HAP-1 (cell line): ENCODE data around the gene KRTAP12-4.
"Not testable (repeated sequence)": the region's sequence is repeated elsewhere in the genome, so short reads cannot be mapped to it uniquely, and the experiment has no call there.

Source experiments
- DNase-seq, 2 experiments: peaks; one replicate each; pipeline ENCODE4 v3.0.0-alpha.2; 2016 to 2020; ENCODE audit warnings: low spot score in 2 of 2
- H3K27me3 ChIP-seq: fragments of 250-450 bp; sonication (Bioruptor Pico); 2 replicates; pipeline ENCODE4 v1.5.1; 2020; ENCODE audit warnings: low read depth, mild to moderate bottlenecking, moderate library complexity
- H3K36me3 ChIP-seq: fragments of 250-450 bp; sonication (Bioruptor Pico); replicated peaks from 2 replicates; pipeline ENCODE4 v1.5.1; 2020; ENCODE audit warnings: mild to moderate bottlenecking
- H3K4me1 ChIP-seq: fragments of 250-450 bp; sonication (Bioruptor Pico); 2 replicates; pipeline ENCODE4 v1.5.1; 2020; ENCODE audit warnings: mild to moderate bottlenecking
- H3K4me3 ChIP-seq: fragments of 250-450 bp; sonication (Bioruptor Pico); 2 replicates; pipeline ENCODE4 v1.5.1; 2020; ENCODE audit warnings: mild to moderate bottlenecking, moderate library complexity
- H3K9me3 ChIP-seq: fragments of 250-450 bp; sonication (Bioruptor Pico); 2 replicates; pipeline ENCODE4 v1.5.1; 2020; ENCODE audit warnings: mild to moderate bottlenecking, moderate library complexity
- in situ Hi-C: fragments of 300-500 bp; cut with MboI; formaldehyde crosslinking; loops from 3 replicates; pipeline ENCODE4 v1.14.3; 2020; ENCODE audit warnings: low sequenced_read_pairs, inconsistent platforms, mixed read lengths

Gene KRTAP12-4

DNA sequence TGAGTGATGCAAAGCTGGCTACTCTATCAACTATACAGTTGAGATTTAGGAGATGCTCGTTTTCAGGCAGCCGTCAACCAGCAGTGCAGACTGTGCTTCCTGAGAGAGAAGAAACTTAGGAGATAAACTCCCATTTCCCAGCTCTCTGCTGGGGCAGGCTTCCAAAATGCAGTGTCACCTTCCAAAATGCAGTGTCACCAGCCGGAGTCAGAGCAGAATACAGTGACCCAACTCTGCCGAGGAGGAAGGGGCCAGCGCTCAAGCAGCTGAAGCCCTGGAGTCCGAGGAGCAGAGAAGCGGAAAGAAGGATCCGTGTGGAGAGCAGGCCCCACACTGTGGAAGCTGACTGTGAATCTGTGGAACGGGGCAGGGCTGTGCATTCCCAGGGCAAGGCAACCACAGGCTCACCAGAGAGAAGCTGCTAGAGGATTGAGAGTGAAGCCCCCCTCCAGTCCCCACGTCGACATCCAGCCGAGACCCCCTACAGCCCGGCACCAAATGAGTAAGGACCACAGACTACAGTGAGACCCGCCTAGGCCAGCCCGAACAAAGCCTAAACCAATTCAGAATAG is 28.2 kb upstream of the KRTAP12-4 start:
- in situ Hi-C loops: no loop called here
- Histone ChIP-seq H3K9me3 (no peaks in the 10 kb centered on the region), H3K27me3 (0 out of 2 replicates have a peak, but pooled peaks cover 4% of the 10 kb centered on the region), H3K4me1 (no peaks in the 10 kb centered on the region), H3K4me3 (no peak overlapping the region), H3K36me3 (no peaks in the 10 kb centered on the region)
- DNase-seq: no peak

- H3K36me3 ChIP-seq: no peaks in the 10 kb centered on the region
- H3K27me3 ChIP-seq: 0 out of 2 replicates have a peak, but pooled peaks cover 4% of the 10 kb centered on the region
- DNase-seq: no peak
- in situ Hi-C loops: no loop called here
- H3K4me1 ChIP-seq: no peaks in the 10 kb centered on the region
- no peak within 1 kb of the TSS for H3K4me3 ChIP-seq
- H3K9me3 ChIP-seq: no peaks in the 10 kb centered on the region
These were observed 27.6 kb upstream of the KRTAP12-4 start, which contains the start of gene KRTAP12-1 for GRCh38 chr21:44681861-44682579. Gene KRTAP12-1 (minus strand): TSS chr21:44682163. CDS start chr21:44682123, 40 bp downstream.

DNA sequence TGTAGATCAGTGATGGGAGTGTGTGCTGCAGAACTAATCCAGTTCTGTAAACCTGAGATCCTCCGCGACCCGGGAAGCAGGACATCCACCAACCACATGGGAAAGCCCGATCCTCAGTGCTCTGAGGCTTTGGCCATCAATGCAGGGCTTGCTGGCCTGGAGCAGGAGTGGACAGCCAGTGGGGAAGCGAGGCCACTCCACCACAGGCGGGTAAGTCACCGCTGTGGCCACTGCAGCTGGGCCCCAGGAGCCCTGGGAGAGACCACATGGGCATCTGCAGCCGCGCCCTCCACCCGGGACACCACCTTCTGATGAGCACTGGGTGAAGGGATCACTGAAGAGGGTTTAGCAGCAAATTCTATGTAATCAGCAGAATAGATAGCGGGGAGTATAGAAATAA is 26.7 kb upstream of the KRTAP12-4 start:
- in situ Hi-C loops: no loop called here
- Histone ChIP-seq H3K9me3 (no peaks in the 10 kb centered on the region), H3K4me1 (no peaks in the 10 kb centered on the region), H3K4me3 (no peak overlapping the region), H3K27me3 (peaks cover 10% of the 10 kb centered on the region; the same call in 1 of the 2 replicates), H3K36me3 (no peaks in the 10 kb centered on the region)
- DNase-seq: no peak

GRCh38 chr21:44677881-44678280 is 23.4 kb upstream of the KRTAP12-4 start:
- DNase-seq: no peak
- H3K4me1 ChIP-seq: no peaks in the 10 kb centered on the region
- peaks cover 3% of the 10 kb centered on the region; the same call in 1 of the 2 replicates for H3K9me3 ChIP-seq
- H3K36me3 ChIP-seq: no peaks in the 10 kb centered on the region
- in situ Hi-C loops: no loop called here
- H3K27me3 ChIP-seq: peaks cover 16% of the 10 kb centered on the region; the same call in 1 of the 2 replicates
- no peak overlapping the region for H3K4me3 ChIP-seq

DNA sequence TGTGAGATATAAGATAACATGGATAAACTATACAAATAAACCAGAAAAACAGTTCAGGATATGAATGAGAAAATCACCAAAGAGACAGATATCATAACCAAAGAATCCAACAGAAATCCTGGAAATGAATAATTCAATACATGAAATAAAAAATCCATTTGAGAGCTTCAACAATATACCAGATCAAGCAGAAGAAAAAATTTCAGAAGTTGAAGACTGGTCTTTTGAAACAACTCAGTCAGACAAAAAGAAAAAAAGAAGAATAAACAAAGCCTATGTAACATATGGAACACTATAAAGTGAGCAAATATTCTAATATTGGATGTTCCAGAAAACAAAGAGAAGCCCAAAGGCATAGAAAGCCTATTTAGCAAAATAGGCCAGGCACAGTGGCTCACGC is 17.5 kb upstream of the KRTAP12-4 start:
- DNase-seq: no peak
- in situ Hi-C loops: no loop called here
- H3K36me3 ChIP-seq: no peaks in the 10 kb centered on the region
- peaks cover 14% of the 10 kb centered on the region; the same call in 1 of the 2 replicates for H3K27me3 ChIP-seq
- H3K9me3 ChIP-seq: peaks cover 6% of the 10 kb centered on the region; the same call in 1 of the 2 replicates
- no peaks in the 10 kb centered on the region for H3K4me1 ChIP-seq
- H3K4me3 ChIP-seq: no peak overlapping the region

GRCh38 chr21:44670642-44671432 is 16.4 kb upstream of the KRTAP12-4 start:
- Histone ChIP-seq H3K27me3 (peaks cover 7% of the 10 kb centered on the region; the same call in 1 of the 2 replicates), H3K4me3 (no peak overlapping the region), H3K9me3 (peaks cover 6% of the 10 kb centered on the region; the same call in 1 of the 2 replicates), H3K4me1 (no peaks in the 10 kb centered on the region), H3K36me3 (no peaks in the 10 kb centered on the region)
- in situ Hi-C loops: no loop called here
- no peak for DNase-seq

DNA sequence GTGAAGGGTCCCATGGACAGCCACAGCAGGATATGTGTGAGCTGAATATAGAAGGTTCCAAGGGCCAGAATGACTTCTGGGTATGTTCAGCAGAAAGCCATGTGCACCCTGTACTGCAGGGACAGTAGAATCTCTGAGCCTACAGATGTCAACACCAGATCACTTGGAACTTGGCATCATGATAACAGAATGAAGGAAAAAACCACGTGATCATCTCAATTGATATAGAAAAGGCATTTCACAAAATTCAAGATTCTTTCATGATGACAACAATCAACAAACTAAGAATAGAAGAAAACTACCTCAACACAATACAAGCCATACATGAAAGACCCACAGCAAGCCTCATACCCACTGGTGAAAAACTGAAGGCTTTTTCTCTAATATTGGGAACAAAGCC is 13.2 kb upstream of the KRTAP12-4 start:
- H3K4me3 ChIP-seq: no peak overlapping the region
- H3K4me1 ChIP-seq: no peaks in the 10 kb centered on the region
- 0 out of 2 replicates have a peak, but pooled peaks cover under 1% of the 10 kb centered on the region for H3K9me3 ChIP-seq
- DNase-seq: no peak
- in situ Hi-C loops: no loop called here
- H3K36me3 ChIP-seq: no peaks in the 10 kb centered on the region
- 0 out of 2 replicates have a peak, but pooled peaks cover 2% of the 10 kb centered on the region for H3K27me3 ChIP-seq

GRCh38 chr21:44666401-44667320 is 12.2 kb upstream of the KRTAP12-4 start, which contains the start of gene KRTAP12-2:
Gene KRTAP12-2 (minus strand): TSS chr21:44666927. CDS start chr21:44666886, 41 bp downstream.
- 0 out of 2 replicates have a peak, but pooled peaks cover 1% of the 10 kb centered on the region for H3K27me3 ChIP-seq
- DNase-seq: no peak
- in situ Hi-C loops: no loop called here
- no peaks in the 10 kb centered on the region for H3K36me3 ChIP-seq
- no peaks in the 10 kb centered on the region for H3K4me1 ChIP-seq
- no peaks in the 10 kb centered on the region for H3K9me3 ChIP-seq
- no peak within 1 kb of the TSS for H3K4me3 ChIP-seq

- Histone ChIP-seq H3K4me3 (no peak overlapping the region), H3K27me3 (no peaks in the 10 kb centered on the region), H3K9me3 (no peaks in the 10 kb centered on the region), H3K36me3 (no peaks in the 10 kb centered on the region), H3K4me1 (no peaks in the 10 kb centered on the region)
- DNase-seq: no peak
- in situ Hi-C loops: no loop called here
These were observed 10.2 kb upstream of the KRTAP12-4 start for GRCh38 chr21:44664691-44665090.

- H3K27me3 ChIP-seq, DNase-seq, H3K4me3 ChIP-seq, H3K36me3 ChIP-seq, in situ Hi-C loops, H3K4me1 ChIP-seq, H3K9me3 ChIP-seq: not testable (repeated sequence)
These were observed 7.1 kb upstream of the KRTAP12-4 start for GRCh38 chr21:44661567-44661966.

GRCh38 chr21:44658913-44659595 is 4.6 kb upstream of the KRTAP12-4 start:
- in situ Hi-C loops: no loop called here
- H3K4me3 ChIP-seq: no peak overlapping the region
- H3K9me3 ChIP-seq: no peaks in the 10 kb centered on the region
- H3K27me3 ChIP-seq: no peaks in the 10 kb centered on the region
- DNase-seq: no peak
- no peaks in the 10 kb centered on the region for H3K36me3 ChIP-seq
- no peaks in the 10 kb centered on the region for H3K4me1 ChIP-seq

GRCh38 chr21:44658541-44658910 is 4.1 kb upstream of the KRTAP12-4 start:
- DNase-seq: no peak

More at GRCh38 chr21:44658541-44658910, 4.1 kb upstream of the KRTAP12-4 start:
- Histone ChIP-seq H3K9me3 (no peaks in the 10 kb centered on the region), H3K27me3 (no peaks in the 10 kb centered on the region), H3K36me3 (no peaks in the 10 kb centered on the region), H3K4me3 (no peak overlapping the region), H3K4me1 (no peaks in the 10 kb centered on the region)
- in situ Hi-C loops: no loop called here
